ENCODE data around the gene EIF3D.

GRCh38 chr22:36563444-36563843, 34.5 kb upstream of the EIF3D start:
- TF ChIP-seq CTCF (conservative IDR thresholded peaks at IDR 0.05): no peak
- no peak for TF ChIP-seq EZH2 (IDR thresholded peaks at IDR 0.05; ENCODE audit: low read depth)
